ENCODE measurements around the gene GPRIN3.

The GPRIN3 gene

DNA sequence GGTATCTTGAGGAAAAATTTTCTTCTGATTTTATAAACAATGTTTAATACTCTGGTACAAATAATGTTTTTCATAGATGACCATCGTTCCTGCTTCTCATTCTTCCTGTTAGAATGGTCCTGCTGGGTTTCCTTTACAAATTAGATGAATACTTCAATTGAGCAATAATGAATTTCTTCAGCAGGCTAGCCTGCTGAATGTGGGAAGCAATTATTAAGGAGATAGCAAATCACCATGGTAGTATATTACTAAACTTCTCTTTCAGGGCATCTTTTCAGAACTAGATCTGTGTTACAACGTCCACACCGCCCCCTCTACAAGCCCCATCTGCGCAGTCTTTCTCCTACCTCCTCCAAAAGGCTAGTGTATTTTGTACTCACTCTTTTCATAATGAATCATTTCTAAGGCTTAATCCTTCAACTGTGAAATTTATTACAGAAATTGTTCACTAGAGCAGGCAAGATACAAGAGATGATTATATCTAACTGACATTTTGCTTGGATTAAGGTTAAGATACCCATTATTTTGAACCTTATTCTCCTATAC, 38.4 kb downstream of the GPRIN3 start:
- H3K27ac ChIP-seq: no peak overlapping the region
- no peak for TF ChIP-seq ZFX (IDR thresholded peaks at IDR 0.05; ENCODE audit: borderline replicate concordance)
- TF ChIP-seq, protein P1, sequence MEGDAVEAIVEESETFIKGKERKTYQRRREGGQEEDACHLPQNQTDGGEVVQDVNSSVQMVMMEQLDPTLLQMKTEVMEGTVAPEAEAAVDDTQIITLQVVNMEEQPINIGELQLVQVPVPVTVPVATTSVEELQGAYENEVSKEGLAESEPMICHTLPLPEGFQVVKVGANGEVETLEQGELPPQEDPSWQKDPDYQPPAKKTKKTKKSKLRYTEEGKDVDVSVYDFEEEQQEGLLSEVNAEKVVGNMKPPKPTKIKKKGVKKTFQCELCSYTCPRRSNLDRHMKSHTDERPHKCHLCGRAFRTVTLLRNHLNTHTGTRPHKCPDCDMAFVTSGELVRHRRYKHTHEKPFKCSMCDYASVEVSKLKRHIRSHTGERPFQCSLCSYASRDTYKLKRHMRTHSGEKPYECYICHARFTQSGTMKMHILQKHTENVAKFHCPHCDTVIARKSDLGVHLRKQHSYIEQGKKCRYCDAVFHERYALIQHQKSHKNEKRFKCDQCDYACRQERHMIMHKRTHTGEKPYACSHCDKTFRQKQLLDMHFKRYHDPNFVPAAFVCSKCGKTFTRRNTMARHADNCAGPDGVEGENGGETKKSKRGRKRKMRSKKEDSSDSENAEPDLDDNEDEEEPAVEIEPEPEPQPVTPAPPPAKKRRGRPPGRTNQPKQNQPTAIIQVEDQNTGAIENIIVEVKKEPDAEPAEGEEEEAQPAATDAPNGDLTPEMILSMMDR (IDR thresholded peaks at IDR 0.05): no peak

DNA sequence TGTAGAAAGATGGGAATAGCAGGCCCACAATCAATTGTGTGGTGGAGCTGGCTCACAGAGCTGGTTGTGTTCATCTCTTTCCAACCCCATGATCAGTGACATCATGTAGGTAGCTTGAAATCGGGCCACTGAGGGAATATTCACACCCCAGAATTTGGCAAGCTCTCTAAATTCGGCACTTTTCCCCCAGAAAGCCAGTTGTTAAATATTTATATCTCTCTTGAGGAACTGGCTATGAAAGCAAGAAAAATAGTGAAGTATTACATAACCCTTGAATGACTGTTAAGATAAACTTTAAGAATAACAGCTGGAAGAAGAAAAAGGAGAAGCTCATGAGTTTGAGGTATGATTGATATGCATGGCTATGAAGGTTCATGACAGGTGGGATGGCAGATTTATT, 38.9 kb downstream of the GPRIN3 start:
- no peak overlapping the region for H3K27ac ChIP-seq
- TF ChIP-seq, protein P1 (IDR thresholded peaks at IDR 0.05): no peak
- TF ChIP-seq ZFX (IDR thresholded peaks at IDR 0.05; ENCODE audit: borderline replicate concordance): no peak

DNA sequence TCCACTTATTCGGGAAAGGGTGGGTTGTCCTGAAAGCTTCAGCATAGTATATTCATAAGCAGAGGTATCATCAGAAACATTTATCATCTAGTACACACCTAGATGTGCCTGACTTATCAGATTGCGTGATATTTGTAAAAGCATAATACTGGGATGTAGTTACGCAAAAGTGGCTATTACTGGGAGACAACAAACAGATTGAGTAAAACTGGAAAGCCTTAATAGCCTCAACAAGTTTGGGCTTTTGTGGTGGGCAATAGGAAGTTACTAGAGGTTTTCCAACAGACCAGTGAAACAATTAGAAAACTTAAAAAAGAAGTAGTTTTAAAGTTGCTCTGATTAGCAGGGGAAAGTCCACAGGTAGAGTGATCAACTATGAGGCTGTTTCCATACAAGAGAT, 39.8 kb downstream of the GPRIN3 start:
- H3K27ac ChIP-seq: no peak overlapping the region
- TF ChIP-seq, protein P1 (IDR thresholded peaks at IDR 0.05): no peak
- no peak for TF ChIP-seq ZFX (IDR thresholded peaks at IDR 0.05; ENCODE audit: borderline replicate concordance)

DNA sequence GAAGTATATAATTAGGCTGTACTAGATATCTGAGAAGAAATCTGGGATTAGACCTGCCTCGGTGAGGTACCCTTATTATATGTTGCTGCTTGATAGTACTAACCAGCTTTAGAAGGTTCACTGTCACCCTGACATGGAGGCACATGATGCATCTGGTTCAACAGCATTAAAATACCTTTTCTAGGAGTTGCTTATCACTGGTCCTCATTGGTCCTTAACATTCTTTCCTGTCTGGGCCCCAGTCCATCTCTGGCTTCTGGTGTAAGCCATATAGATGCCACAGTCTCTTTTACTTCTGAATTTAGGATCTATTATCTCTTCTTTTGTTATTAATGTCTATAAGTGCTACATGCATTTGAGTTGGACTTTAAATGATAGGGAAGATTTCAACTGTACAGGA, 40.2 kb downstream of the GPRIN3 start:
- no peak overlapping the region for H3K27ac ChIP-seq
- TF ChIP-seq, protein P1 (IDR thresholded peaks at IDR 0.05): no peak
- no peak for TF ChIP-seq ZFX (IDR thresholded peaks at IDR 0.05; ENCODE audit: borderline replicate concordance)

DNA sequence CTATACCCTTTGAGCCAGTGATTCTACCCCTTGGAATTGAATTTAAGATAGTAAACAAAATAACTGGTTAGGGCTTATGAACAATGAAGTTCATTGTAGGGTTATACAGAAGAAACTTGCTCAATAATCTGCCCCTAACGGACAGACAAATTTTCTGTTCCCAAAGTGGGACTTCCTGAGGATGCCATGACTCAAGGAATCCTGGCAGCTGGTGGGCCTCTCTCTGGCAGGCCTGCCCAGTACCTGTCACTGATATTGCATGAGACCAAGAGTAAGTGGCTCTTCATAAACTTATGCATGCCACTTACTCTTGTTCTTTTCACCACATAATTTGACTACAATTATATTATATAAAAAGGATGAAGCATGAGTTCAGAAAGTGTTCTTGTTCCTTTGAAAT, 41.5 kb downstream of the GPRIN3 start:
- TF ChIP-seq, protein P1 (IDR thresholded peaks at IDR 0.05): no peak
- no peak for TF ChIP-seq ZFX (IDR thresholded peaks at IDR 0.05; ENCODE audit: borderline replicate concordance)
- no peak overlapping the region for H3K27ac ChIP-seq

DNA sequence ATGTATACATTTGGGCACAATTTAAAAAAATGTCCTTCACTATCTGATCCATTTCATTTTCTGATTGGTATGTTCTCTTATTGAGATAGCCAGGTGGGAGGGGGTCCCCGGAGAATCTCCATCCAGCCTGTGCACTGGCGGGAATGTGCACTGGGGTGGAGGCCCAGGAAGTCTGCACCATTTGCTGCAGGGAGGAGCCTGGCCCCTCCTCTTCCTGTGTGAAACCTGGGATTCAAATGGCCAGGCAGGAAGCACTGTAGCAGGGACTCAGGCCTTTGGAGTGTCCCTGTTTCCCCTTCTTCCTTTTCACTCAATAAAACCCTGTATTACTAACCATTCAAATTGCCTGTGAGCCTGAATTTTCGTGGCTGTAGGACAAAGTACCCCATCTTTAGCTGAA, 44.3 kb downstream of the GPRIN3 start:
- TF ChIP-seq ZFX (IDR thresholded peaks at IDR 0.05; ENCODE audit: borderline replicate concordance): no peak
- H3K27ac ChIP-seq: peak overlapping the region; percentile 50; the same call in 1 of the 2 replicates

DNA sequence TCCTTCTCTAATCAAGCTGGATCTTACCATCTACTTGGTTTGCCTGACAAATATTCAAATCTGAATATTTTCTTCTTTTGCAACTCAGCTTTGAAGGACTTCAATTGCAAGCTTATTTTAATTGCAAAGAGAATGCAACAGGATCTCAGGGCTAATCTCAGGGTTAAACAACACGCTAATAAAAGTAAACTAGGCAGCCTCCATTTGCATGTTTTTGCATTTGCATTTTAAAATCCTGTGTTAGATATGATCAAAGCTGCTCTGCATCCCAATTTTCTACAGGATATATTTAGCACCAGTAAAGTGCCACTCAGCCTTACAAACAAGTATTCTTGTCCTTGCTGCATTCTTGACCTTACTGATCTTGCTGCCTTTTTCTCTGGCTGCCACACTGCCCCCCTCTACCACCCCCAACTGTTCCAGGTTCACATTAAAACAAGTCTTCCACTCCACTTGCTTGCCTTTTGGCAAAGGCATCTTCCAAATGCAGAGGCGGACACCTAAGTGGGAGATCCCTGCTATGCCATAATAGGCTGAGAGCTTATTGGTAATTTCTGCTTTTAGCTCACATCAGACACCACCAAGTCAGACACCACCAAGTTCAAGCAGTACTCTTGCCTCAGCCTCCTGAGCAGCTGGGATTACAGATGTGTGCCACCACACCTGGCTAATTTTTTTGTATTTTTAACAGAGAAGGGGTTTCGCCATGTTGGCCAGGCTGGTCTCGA, 48.1 kb downstream of the GPRIN3 start:
- no peak for TF ChIP-seq ZFX (IDR thresholded peaks at IDR 0.05; ENCODE audit: borderline replicate concordance)
- TF ChIP-seq, protein P1 (IDR thresholded peaks at IDR 0.05): no peak
- H3K27ac ChIP-seq: no peak overlapping the region

Measured in 22Rv1 (cell line).